ENCODE data around the gene TRIO.
"Not testable (repeated sequence)": the region's sequence is repeated elsewhere in the genome, so short reads cannot be mapped to it uniquely, and the experiment has no call there.

TRIO gene

GRCh38 chr5:14142827-14143545 lies at the start of gene TRIO:
Gene TRIO (plus strand): TSS chr5:14143342. CDS start chr5:14143726, 384 bp downstream.
- DNase-seq (ENCODE audit: low spot score): peak; percentile 85

DNA sequence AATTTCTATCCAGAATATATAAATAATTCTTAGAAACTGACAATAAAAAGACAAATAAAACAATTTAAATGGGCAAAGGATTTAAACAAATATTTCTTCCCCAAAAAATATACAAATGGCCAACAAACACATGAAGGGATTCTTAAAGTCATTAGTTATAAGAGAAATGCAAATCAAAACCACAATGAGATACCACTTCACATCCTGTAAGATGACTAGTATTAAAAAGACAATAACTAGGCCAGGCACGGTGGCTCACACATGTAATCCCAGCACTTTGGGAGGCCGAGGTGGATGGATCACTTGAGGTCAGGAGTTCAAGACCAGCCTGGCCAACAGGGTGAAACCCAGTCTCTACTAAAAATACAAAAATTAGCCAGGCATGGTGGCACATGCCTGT lies 45.8 kb upstream of the TRIO start:
- DNase-seq (ENCODE audit: low spot score): not testable (repeated sequence)

DNA sequence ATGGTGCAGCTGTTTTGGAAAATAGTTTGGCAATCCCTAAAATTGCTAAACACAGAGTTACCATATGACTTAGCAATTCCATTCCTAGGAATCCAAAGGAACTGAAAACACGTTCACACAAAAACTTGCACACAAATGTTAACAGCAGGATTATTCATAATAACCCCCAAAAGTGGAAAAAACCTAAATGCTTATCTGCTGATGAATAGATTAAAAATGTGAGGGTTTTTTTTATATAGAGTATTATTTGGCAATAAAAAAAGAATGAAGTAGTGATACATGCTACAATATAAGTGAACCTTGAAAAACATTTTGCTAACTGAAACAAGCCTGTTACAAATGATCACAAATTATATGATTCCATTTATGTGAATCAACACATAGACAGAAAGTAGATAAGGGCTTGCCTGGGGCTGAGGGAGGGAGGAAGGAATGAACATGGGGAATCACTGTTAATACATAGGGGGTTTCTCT lies 45.1 kb upstream of the TRIO start:
- DNase-seq (ENCODE audit: low spot score): no peak

- DNase-seq (ENCODE audit: low spot score): no peak
These were observed 42.9 kb upstream of the TRIO start for GRCh38 chr5:14100281-14100680.

- no peak for DNase-seq (ENCODE audit: low spot score)
These were observed 41.2 kb upstream of the TRIO start for GRCh38 chr5:14101922-14102321.

GRCh38 chr5:14102666-14103065 lies 40.5 kb upstream of the TRIO start:
- no peak for DNase-seq (ENCODE audit: low spot score)

- peak; percentile 29 for DNase-seq (ENCODE audit: low spot score)
These were observed 37.3 kb upstream of the TRIO start for GRCh38 chr5:14105718-14106410.

DNA sequence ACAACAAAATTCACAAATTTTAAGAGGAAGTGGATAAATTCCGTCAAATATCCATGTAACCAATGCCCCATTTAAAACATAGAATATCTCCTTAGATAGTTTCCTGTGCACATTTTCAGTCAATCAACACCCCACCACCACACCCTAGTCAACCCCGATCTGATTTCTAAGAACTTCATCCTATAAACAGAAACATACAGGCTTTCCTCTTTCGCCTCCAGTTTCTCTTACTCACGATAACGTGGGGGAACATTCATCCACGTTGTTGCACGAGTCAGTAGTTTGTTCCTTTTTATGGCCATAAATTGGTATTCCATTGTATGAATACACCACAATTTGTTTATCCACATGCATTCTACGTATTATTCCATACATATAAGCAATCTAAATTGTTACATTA lies 35.6 kb upstream of the TRIO start:
- DNase-seq (ENCODE audit: low spot score): no peak

DNA sequence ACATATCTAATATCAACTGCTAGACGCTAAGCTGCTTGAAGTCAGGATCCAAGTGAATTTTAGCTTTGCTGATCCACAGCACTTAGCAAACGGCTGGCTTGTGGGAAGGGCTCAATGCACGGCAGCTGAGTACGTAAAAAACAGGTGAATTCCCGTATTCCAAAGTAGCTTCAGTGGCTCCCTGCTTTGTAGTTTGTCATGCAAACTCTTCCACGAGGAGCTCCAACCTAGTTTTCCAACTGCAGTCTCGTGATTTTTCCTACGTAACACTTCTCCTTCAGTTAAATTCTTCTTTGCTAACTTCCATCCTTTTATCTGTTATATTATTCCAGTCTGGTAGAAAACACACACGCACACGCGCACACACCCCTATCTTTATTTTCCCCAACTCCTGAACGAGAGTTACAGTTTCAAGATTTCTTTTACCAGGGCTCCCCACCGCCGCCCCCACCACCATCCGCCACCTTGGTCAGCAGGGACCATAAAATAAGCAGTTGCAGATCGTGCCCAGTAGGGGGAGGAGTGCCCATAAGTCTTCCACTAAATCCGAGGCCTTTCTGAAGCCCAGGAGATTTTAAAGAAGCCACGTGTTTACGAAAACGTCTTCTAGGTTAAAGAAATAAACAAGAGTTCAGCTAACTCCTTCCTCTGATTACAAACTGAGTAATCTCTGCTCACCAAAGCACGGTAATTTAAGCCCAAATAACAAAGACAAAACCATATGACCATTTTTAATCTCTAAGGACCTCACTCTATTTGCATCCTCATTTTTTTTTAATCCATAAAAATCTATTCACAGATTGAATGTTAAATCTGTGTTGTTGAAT lies 34.8 kb upstream of the TRIO start:
- DNase-seq (ENCODE audit: low spot score): peak; percentile 84

- no peak for DNase-seq (ENCODE audit: low spot score)
These were observed 33.9 kb upstream of the TRIO start for GRCh38 chr5:14109041-14109747.

- no peak for DNase-seq (ENCODE audit: low spot score)
These were observed 33.4 kb upstream of the TRIO start for GRCh38 chr5:14109771-14110170.

DNA sequence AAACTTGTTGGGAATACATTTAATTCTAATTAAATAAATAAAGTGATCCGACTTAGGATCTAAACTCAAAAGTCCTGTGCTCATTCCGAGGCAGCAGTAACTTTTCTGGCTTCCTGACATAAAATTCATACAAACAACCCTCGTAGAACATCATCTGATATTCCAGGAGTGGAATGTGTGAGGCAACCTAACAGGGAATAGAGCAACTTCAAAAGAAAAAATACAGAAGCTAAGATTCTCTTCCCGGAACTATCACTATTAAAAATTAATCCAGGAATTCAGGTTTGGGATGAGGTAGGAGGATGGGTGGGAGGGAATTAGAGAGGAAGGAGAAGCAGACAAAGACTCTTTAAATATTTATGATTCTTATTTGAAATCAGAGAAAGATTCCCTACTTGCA lies 32.9 kb upstream of the TRIO start:
- DNase-seq (ENCODE audit: low spot score): no peak

DNA sequence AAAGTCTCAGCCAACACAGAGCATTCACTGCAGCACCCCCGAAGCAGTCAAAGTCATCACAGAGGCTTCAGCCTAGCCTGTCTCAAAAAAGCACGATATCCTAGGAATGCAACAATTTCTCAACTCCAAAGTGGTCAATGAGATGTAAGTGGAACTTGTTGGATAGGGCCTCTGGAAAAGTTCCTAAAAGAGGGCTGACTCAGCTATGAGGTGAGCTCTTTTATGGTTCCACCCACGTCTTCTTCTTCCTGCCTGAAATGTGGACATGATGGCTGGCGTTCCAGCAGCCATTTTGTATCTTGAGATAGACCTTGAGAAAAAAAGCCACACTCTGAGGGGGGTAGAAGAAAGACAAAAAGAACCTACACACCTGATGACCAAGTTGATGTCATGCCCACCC lies 32.5 kb upstream of the TRIO start:
- no peak for DNase-seq (ENCODE audit: low spot score)

DNA sequence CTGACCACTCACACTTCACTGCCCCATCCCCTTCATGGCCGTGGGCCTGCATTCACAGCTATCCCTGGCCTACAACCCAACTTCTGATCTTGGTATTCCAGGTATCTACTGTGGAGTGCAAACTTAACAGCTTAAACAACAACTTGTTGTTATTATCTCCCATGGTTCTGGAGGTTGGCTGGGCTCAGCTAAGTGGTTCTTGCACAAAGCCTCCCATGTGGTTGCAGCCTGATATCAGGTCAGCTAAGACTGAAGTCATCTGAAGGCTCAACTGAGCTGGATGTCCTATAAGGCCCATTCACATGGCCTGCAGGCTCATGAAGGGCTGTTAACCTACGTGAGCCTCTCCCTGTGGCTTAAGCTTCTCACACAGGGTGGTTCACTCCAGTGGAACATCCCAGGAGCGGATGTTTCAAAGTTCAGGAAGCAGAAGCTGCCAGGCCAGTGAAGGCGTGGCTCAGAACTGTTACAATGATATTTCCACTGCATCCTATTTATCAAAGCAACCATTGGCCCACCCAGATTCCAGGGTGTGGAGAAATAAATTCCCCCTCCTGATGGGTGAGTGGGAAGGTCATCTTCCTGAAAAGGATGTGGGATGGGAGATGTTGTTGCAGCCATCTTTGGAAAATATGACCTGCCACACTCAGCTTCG lies 30.0 kb upstream of the TRIO start:
- DNase-seq (ENCODE audit: low spot score): no peak

DNA sequence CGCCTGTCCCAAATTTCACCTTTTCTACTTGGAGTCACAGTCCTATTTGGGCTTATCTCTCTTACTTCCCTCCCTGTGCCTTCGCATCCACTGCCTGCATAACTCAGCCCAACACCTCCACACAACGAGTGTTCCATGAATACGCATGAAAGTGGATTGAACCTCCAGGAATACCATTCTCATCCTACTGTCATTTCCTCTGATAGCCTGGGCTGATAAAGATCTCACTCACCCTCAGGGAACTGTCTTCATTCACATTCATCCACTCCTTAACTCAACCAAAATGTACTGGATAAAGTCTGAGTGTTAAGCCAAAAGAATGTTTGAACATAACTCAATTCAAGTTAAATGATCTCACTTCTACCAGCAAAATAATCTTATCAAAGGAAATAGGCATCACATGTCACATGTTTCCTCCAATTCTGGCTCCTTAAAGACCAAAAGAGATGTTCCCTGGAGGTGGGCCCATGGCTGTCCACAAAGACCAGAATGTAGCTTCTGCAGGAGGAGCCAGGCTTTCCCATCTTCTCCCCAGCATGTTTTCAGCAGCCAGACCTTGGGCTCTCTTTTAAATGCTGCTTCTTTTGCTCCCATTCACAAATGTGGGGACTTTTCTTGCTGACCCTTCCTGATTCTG lies 28.4 kb upstream of the TRIO start:
- no peak for DNase-seq (ENCODE audit: low spot score)

- DNase-seq (ENCODE audit: low spot score): no peak
These were observed 27.7 kb upstream of the TRIO start for GRCh38 chr5:14115323-14115895.

DNA sequence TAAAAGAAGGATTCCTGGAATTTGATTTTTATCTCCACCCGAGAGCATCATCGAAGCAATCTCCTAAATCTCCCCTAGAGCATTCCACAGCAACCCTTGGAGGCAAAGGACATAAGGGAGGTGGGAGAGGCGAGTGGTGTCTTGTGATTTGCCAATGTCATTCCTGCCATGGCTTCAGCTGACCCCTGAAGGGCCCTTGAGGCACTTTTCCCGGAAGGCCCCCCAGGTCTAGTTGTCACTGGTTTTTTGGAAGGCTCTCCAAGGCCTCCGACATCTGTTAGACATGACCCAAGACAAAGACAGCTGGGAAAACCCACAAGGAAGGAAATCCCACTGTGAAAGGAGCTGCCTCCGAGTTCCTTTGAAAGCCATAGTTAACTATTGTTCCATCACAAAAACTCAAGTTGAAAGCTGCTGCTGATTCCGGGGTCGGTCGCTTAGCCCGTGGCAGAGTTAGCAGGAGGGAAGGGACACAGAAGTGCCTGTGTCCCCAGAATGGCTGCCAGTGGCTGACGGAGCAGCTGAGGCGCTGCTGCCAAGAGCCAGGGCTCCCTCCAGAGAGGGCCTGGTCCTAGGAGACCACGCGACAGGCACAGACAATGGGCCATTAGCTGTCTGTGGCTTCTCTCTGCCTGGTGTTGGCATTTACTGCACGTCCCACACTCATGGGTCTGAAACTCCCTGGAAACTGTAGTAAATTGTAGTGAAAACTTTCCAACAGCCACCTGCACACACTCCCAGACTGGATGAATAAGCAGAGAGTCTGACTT lies 24.4 kb upstream of the TRIO start:
- DNase-seq (ENCODE audit: low spot score): no peak

DNA sequence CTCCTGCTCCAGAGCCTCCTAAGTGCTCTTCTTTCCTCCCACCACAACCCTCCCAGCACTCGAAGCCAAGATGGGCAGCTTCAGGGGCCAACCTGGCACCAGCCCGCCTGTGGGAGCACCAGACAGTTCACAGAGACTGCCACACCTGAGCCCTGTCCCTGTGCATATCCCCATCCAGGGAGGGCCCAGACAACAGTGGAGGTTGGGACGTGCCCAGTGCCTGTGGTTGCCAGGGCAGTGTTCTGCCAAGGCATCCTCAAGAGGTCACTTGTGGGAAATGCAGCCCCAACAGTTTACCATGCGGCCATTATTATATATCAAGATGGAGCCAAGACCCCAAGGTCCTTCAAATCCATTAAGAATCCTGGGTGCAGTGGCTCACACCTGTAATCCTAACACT lies 23.0 kb upstream of the TRIO start:
- no peak for DNase-seq (ENCODE audit: low spot score)

- no peak for DNase-seq (ENCODE audit: low spot score)
These were observed 21.6 kb upstream of the TRIO start for GRCh38 chr5:14121552-14121951.

DNA sequence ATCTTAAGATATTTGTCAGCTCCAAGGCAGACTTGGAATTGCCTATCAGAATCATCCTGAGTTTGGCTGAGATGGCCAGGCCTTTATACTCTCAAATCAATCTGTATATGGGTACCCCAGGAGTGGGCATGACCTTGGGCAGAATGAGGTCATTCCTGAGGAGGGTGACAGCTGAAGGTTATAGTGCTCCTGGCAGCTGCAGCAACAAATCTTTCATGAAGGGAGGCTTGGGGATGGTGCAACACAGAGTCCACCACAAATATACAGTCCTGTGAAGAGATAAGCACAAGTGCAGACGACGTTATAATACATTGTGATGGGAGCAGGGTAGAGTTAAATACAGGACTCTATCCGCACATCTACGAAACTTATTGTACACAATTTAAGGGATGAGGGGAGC lies 21.1 kb upstream of the TRIO start:
- no peak for DNase-seq (ENCODE audit: low spot score)

Data from NAMALWA (cell line).